Liver (tissue), 9 donors: ENCODE results near the gene ERBB4. TPM values are rescaled to one million over a fixed set of nuclear protein-coding genes. Genes with fewer than 3 reads are reported as not detected.

Experiments
- DNase-seq: peaks from one replicate; pipeline ENCODE4 v3.0.0-alpha.2; 2017; ENCODE audit warnings: low spot score
- H3K27ac ChIP-seq, 2 donors: one replicate each; pipeline ENCODE4 v1.7.0; 2013; ENCODE audit warnings: inconsistent platforms in 2 of 2, low read length in 2 of 2, control low read depth in 1 of 2, low read depth in 1 of 2, mild to moderate bottlenecking in 1 of 2
- H3K27me3 ChIP-seq, 4 donors: one replicate each; pipeline versions ENCODE4 v1.6.1 to v1.7.0; 2013; ENCODE audit warnings: low read length in 3 of 4, inconsistent platforms in 1 of 4, mild to moderate bottlenecking in 1 of 4, moderate library complexity in 1 of 4; ENCODE audit not compliant: control insufficient read depth in 4 of 4, insufficient read depth in 4 of 4
- H3K36me3 ChIP-seq, 4 donors: one replicate each; pipeline versions ENCODE4 v1.6.1 to v1.7.0; 2013; ENCODE audit warnings: low read length in 3 of 4, mild to moderate bottlenecking in 3 of 4, low read depth in 1 of 4, moderate library complexity in 1 of 4; ENCODE audit not compliant: control insufficient read depth in 4 of 4, insufficient read depth in 3 of 4
- H3K4me1 ChIP-seq, 4 donors: one replicate each; pipeline versions ENCODE4 v1.6.1 to v1.7.0; 2013; ENCODE audit warnings: low read length in 3 of 4, mild to moderate bottlenecking in 3 of 4, moderate library complexity in 1 of 4; ENCODE audit not compliant: control insufficient read depth in 4 of 4, insufficient read depth in 4 of 4
- H3K4me3 ChIP-seq, 3 donors: one replicate each; pipeline versions ENCODE4 v1.6.1 to v1.7.0; 2013; ENCODE audit warnings: low read length in 3 of 3, control low read depth in 1 of 3, low read depth in 1 of 3, mild to moderate bottlenecking in 1 of 3
- H3K9ac ChIP-seq, 2 donors: one replicate each; pipeline ENCODE4 v1.7.0; 2013; ENCODE audit warnings: low read length in 2 of 2, mild to moderate bottlenecking in 2 of 2, moderate library complexity in 2 of 2, control low read depth in 1 of 2, low read depth in 1 of 2
- H3K9me3 ChIP-seq, 4 donors: one replicate each; pipeline versions ENCODE4 v1.6.1 to v1.7.0; 2013; ENCODE audit warnings: low read length in 3 of 4; ENCODE audit not compliant: control insufficient read depth in 4 of 4
- ATF3 ChIP-seq: IDR thresholded peaks from 2 replicates; pipeline ENCODE4 v1.6.1; 2016; ENCODE audit warnings: antibody characterized with exemption
- CTCF ChIP-seq: fragments of 150-350 bp; IDR thresholded peaks from 2 replicates; pipeline ENCODE4 v1.5.1; 2017; ENCODE audit warnings: improper control_type of control experiment, low read depth, low read length; ENCODE audit not compliant: missing input control
- EGR1 ChIP-seq, 2 donors: IDR thresholded peaks; 2 replicates each; pipeline ENCODE4 v1.6.1; 2016 to 2018; ENCODE audit warnings: antibody characterized with exemption in 2 of 2, low read depth in 2 of 2
- FOXA1 ChIP-seq: IDR thresholded peaks from 2 replicates; pipeline ENCODE4 v1.6.1; 2016; ENCODE audit warnings: antibody characterized with exemption
- FOXA2 ChIP-seq: IDR thresholded peaks from 2 replicates; pipeline ENCODE4 v1.6.1; 2016; ENCODE audit warnings: antibody characterized with exemption
- GABPA ChIP-seq, 2 donors: IDR thresholded peaks in 1 of 2; conservative IDR thresholded peaks in 1 of 2; 2 replicates each; pipeline ENCODE4 v1.6.1; 2016; ENCODE audit warnings: antibody characterized with exemption in 2 of 2, mild to moderate bottlenecking in 1 of 2, moderate library complexity in 1 of 2
- HNF4A ChIP-seq, 2 donors: conservative IDR thresholded peaks; 2 replicates each; pipeline ENCODE4 v1.6.1; 2016; ENCODE audit warnings: antibody characterized with exemption in 2 of 2, mild to moderate bottlenecking in 2 of 2
- HNF4G ChIP-seq: IDR thresholded peaks from 2 replicates; pipeline ENCODE4 v1.6.1; 2016; ENCODE audit warnings: antibody characterized with exemption
- JUND ChIP-seq, 2 donors: IDR thresholded peaks; 2 replicates each; pipeline ENCODE4 v1.6.1; 2016; ENCODE audit warnings: antibody characterized with exemption in 2 of 2
- MAX ChIP-seq: IDR thresholded peaks from 2 replicates; pipeline ENCODE4 v1.6.1; 2016; ENCODE audit warnings: antibody characterized with exemption
- NR2F2 ChIP-seq: IDR thresholded peaks from 2 replicates; pipeline ENCODE4 v1.6.1; 2016; ENCODE audit warnings: antibody characterized with exemption
- RAD21 ChIP-seq, 2 donors: IDR thresholded peaks; 2 replicates each; pipeline ENCODE4 v1.6.1; 2016; ENCODE audit warnings: antibody characterized with exemption in 2 of 2, mild to moderate bottlenecking in 2 of 2
- REST ChIP-seq: IDR thresholded peaks from 2 replicates; pipeline ENCODE4 v1.6.1; 2016; ENCODE audit warnings: antibody characterized with exemption, mild to moderate bottlenecking
- RXRA ChIP-seq, 2 donors: IDR thresholded peaks; 2 replicates each; pipeline ENCODE4 v1.6.1; 2017 to 2018; ENCODE audit warnings: antibody characterized with exemption in 2 of 2, mild to moderate bottlenecking in 1 of 2
- SP1 ChIP-seq: IDR thresholded peaks from 2 replicates; pipeline ENCODE4 v1.6.1; 2018; ENCODE audit warnings: antibody characterized with exemption, mild to moderate bottlenecking
- TAF1 ChIP-seq: conservative IDR thresholded peaks from 2 replicates; pipeline ENCODE4 v1.6.1; 2016; ENCODE audit warnings: antibody characterized with exemption, mild to moderate bottlenecking
- YY1 ChIP-seq: IDR thresholded peaks from 2 replicates; pipeline ENCODE4 v1.6.1; 2016; ENCODE audit warnings: antibody characterized with exemption, mild to moderate bottlenecking
- ZBTB33 ChIP-seq: IDR thresholded peaks from 2 replicates; pipeline ENCODE4 v1.6.1; 2016; ENCODE audit warnings: antibody characterized with exemption
- WGBS: extraction: QIAGEN DNeasy Blood & Tissue Kit; methylation state at CpG from one replicate; pipeline ENCODE4 v1.1.7; 2013; 5-methylcytosine and 5-hydroxymethylcytosine counted together
- polyA plus RNA-seq, 2 donors: library from polyadenylated mRNA; stranded (reverse) in 1 of 2; unstranded in 1 of 2; fragments of 200-250 nt in 1 of 2; fragments of >200 nt in 1 of 2; fragmentation: Nextera tagmentation in 1 of 2; extraction: Ambion mirVana in 1 of 2; gene quantifications; one replicate each; pipeline versions ENCODE4 v1.2.1 to v1.2.3, GENCODE V29; 2013 to 2015
- total RNA-seq, 2 donors: library from RNA; depleted of rRNA; stranded (reverse); fragments of >200 nt; gene quantifications; one replicate each; pipeline ENCODE4 v1.2.3, GENCODE V29; 2014
- donor health status: healthy.
- donor health status: healthy.
- donor health status: healthy.
- donor health status: healthy.
- donor health status: healthy.

Gene ERBB4
- total and polyA plus RNA-seq, 4 donors: 0.03 to 0.42 TPM; not detected in 2

GRCh38 chr2:211397764-211398163, 1140.8 kb downstream of the ERBB4 start:
- Histone ChIP-seq H3K9ac (no peak overlapping the region), H3K9me3 (no peaks in the 10 kb centered on the region), H3K36me3 (no peaks in the 10 kb centered on the region), H3K4me3 (no peak overlapping the region), H3K27ac (no peak overlapping the region), H3K4me1 (no peaks in the 10 kb centered on the region), H3K27me3 (no peaks in the 10 kb centered on the region)
- 70% methylated on average over 2 of the region's 2 CpGs for WGBS
- no peak for DNase-seq
- TF ChIP-seq CTCF: no peak
- no peak for TF ChIP-seq FOXA2
- no peak for TF ChIP-seq HNF4G
- TF ChIP-seq HNF4A (conservative IDR thresholded peaks at IDR 0.05): no peak
- no peak for TF ChIP-seq JUND (IDR thresholded peaks at IDR 0.05)
- no peak for TF ChIP-seq FOXA1
- TF ChIP-seq EGR1 (IDR thresholded peaks at IDR 0.05; ENCODE audit: low read depth in 2 of 2): no peak
- TF ChIP-seq MAX: no peak
- no peak for TF ChIP-seq RXRA (IDR thresholded peaks at IDR 0.05)
- TF ChIP-seq REST: no peak
- TF ChIP-seq ZBTB33: no peak
- TF ChIP-seq TAF1: no peak
- TF ChIP-seq RAD21 (IDR thresholded peaks at IDR 0.05): no peak
- TF ChIP-seq YY1: no peak
- TF ChIP-seq ATF3: no peak
- no peak for TF ChIP-seq SP1
- no peak for TF ChIP-seq GABPA (IDR thresholded peaks at IDR 0.05 in 1 of 2, conservative IDR thresholded peaks at IDR 0.05 in 1 of 2)
- TF ChIP-seq NR2F2: no peak

- Histone ChIP-seq H3K27me3 (no peaks in the 10 kb centered on the region), H3K27ac (no peak overlapping the region), H3K36me3 (no peaks in the 10 kb centered on the region), H3K4me3 (no peak overlapping the region), H3K9ac (no peak overlapping the region), H3K9me3 (no peaks in the 10 kb centered on the region), H3K4me1 (no peaks in the 10 kb centered on the region)
- WGBS: 44% methylated on average over 2 of the region's 2 CpGs
- DNase-seq: no peak
- no peak for TF ChIP-seq EGR1 (IDR thresholded peaks at IDR 0.05; ENCODE audit: low read depth in 2 of 2)
- TF ChIP-seq RAD21 (IDR thresholded peaks at IDR 0.05): no peak
- TF ChIP-seq FOXA2: no peak
- TF ChIP-seq MAX: no peak
- no peak for TF ChIP-seq GABPA (IDR thresholded peaks at IDR 0.05 in 1 of 2, conservative IDR thresholded peaks at IDR 0.05 in 1 of 2)
- TF ChIP-seq SP1: no peak
- no peak for TF ChIP-seq TAF1
- no peak for TF ChIP-seq RXRA (IDR thresholded peaks at IDR 0.05)
- no peak for TF ChIP-seq ZBTB33
- no peak for TF ChIP-seq NR2F2
- TF ChIP-seq FOXA1: no peak
- TF ChIP-seq CTCF: no peak
- no peak for TF ChIP-seq ATF3
- no peak for TF ChIP-seq HNF4A (conservative IDR thresholded peaks at IDR 0.05)
- no peak for TF ChIP-seq JUND (IDR thresholded peaks at IDR 0.05)
- TF ChIP-seq YY1: no peak
Observed at GRCh38 chr2:211396815-211397214, 1141.8 kb downstream of the ERBB4 start.
